Stimulated activated CD8-positive, alpha-beta memory T cell treated with anti-CD3 and anti-CD28 coated beads, Interleukin-4, amount 100 ng/mL, for 48 hours (primary cell): ENCODE measurements around the gene SMAP2.
"Not testable (repeated sequence)": the region's sequence is repeated elsewhere in the genome, so short reads cannot be mapped to it uniquely, and the experiment has no call there.

Experiments used
- DNase-seq: peaks from one replicate; pipeline ENCODE4 v3.0.0-alpha.2; 2020

Gene SMAP2

GRCh38 chr1:40373323-40374283 lies at the start of gene SMAP2:
Gene SMAP2 (plus strand): TSS chr1:40373727. CDS start chr1:40374121, 394 bp downstream.
- DNase-seq, result peak; percentile 97

DNA sequence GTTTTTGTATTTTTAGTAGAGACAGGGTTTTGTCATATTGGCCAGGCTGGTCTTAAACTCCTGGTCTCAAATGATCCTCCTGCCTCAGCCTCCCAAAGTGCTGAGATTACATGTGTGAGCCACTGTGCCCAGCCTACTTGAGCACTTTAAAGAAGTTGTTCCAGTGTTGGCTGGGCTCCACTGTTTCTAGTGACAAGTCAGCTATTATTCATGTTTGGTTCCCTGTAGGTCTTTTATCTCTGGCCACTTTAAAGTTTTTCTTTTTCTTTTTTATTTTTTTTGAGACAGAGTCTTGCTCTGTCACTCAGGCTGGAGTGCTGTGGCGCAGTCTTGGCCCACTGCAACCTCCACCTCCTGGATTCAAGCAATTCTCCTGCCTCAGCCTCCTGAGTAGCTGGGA lies 42.1 kb upstream of the SMAP2 start:
- not testable (repeated sequence) for DNase-seq

- DNase-seq, result no peak
These were observed 40.8 kb upstream of the SMAP2 start for GRCh38 chr1:40332695-40333094.

- DNase-seq, result no peak
These were observed 36.1 kb upstream of the SMAP2 start for GRCh38 chr1:40337443-40337842.

DNA sequence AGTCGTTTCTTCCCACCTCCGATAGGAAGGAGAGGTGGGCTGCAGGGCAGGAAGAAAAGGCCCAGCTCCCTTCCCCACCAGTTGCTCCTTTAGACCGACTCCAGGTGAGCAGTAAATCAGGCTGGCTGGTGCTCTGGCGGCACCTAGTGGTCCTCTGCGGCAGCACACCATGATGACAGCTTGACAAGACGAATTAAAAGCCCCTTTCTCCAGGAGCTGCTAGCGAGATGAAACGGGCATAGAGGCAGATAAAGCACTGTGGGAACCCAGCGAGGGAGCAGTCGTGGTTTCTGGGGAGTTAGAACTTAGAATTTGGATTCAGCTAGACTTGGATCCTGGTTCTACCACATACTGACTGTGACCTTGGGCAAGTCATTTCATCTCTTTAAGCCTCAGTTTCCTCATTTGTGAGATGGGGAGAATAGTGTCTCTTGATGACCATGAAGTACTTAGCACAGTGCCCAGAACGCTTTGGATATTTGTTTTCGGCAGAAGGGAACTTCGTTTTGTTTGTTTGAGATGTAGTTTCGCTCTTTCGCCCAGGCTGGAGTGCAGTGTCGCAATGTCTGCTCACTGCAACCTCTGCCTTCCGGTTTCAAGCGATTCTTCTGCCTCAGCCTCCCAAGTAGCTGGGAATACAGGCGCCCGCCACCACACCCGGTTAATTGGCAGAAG lies 34.6 kb upstream of the SMAP2 start:
- peak; percentile 96 for DNase-seq

DNA sequence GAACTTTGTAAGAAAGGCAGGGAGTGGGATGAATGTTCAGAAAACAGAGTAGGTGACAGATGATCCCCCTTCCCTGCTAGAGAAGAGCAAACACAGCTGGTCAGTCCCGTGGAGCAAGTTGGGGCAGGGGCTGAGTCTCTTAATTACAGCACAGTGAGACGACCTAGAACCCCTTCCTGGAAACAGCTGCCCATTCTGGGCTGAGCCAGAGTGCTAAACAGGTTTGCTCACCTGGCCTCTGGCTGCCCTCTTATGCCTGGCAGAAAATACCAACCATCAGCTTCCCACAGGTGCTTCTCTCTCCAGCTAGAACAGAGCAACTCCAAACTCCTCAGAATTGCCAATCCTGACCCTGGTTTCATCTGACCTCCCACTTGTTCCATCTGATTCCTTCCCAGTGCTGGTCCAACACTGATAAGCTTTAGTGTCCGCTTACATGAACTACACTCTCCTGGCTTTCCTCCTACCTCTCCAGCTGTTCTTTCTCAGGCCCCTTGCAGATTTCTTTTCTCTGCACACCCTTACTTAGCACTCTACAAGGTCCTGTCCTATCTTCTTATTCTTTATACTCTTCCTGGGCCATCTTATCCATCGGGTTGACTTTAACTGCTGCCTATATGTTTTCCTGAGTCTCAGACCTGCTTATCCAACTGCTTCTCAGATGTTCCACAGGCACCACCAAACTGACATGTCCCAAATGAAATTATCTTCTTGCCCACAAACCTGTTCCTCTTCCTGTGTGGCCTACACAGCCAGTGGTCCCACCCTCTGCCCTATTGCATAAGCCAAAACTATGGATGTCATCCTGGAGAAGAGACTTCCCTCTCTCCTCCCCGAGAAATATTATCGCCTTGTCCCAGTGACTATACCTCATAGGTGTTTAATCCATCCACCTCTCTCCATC lies 33.9 kb upstream of the SMAP2 start:
- DNase-seq, result no peak

GRCh38 chr1:40341491-40342380 lies 31.8 kb upstream of the SMAP2 start:
- no peak for DNase-seq

- not testable (repeated sequence) for DNase-seq
These were observed 31.2 kb upstream of the SMAP2 start for GRCh38 chr1:40342381-40342717.

DNA sequence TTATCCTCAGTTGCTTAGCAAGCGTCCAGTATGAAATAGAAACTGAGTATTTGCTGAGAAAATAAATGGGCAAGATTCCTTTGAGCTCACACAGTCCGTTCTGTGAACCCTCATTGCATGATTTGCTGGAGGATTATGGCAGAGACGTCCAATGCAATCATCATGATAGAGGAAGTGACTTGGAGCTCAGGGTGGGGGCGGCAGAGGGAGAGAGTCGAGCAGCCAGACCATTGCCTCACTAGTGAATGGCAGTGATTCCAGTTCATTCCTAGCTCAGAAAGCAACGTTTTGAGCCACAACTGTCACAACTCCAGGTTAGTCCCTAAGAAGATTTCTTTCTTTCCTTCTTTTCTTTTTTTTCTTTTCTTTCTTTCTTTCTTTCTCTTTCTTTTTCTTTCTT lies 28.9 kb upstream of the SMAP2 start:
- DNase-seq, result peak; percentile 45

DNA sequence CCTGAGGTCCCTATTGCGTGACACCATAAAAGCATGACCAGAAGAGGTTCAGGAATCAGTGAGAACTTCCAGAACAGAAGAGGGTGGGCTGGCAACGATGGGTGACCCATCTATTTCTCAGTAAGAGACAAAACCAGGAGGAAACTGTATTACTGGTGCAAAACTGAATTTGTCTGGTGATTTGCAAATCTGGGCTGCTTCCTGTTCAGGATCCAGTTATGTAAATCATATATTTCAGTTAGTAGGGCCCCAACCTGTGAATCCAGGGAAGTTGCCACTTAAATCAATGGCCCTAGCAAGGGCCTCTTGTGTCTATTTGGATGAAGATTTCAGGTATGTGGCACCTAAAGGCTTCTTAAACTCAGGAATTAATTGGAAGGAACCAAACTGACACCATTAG lies 23.1 kb upstream of the SMAP2 start:
- no peak for DNase-seq

GRCh38 chr1:40351124-40351523 lies 22.4 kb upstream of the SMAP2 start:
- no peak for DNase-seq

DNA sequence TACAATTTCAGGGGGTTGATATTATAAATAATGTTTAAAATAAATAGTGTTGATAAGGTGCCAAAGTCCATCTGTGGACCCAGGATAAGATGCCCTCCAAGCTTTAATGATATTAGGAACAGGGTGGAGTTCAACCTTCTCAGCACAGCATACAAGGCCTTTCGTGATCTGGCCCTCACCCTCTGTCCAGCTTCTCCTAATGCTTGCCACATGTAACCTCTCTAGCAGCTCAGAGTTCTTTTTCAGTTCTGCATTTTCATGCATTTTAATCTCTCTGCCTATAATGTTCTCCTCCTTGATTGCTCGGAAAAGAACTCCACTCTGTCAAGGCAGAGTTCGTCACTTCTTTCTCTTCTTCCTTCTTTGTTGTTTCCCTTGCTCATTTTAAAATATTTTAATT lies 21.4 kb upstream of the SMAP2 start:
- DNase-seq, result no peak

DNA sequence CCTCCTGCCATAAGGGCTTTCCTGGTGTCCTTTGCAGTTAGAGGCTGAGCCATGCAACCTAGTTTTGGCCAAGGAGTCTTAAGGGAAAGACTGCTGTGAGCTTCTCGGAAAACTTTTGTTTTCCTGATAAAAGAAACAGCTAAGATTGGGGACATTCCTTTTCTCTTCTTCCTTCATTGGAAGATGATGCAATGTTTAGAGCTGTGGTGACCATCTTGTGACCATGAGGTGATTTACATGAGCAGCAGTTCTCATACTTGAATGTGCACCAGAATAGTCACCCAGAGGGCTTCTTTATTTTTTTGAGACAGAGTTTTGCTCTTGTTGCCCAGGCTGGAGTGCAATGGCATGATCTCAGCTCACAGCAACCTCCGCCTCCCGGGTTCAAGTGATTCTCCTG lies 20.4 kb upstream of the SMAP2 start:
- DNase-seq, result no peak

DNA sequence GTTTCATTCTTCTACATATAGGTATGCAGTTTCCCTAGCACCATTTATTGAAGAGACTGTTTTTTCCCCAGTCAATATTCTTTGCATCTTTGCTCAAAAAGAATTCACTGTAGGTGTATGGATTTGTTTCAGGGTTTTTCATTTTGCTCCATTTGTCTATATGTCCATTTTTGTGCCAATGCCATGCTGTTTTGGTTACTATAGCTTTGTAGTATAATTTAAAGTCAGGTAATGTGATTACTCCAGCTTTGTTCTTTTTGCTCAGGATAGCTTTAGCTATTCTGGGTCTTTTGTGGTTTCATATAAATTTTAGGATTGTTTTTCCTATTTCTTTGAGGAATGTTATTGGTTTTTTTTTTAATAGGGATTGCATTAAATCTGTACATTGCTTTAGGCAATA lies 15.9 kb upstream of the SMAP2 start:
- no peak for DNase-seq

- no peak for DNase-seq
These were observed 12.9 kb upstream of the SMAP2 start for GRCh38 chr1:40360631-40361030.

- no peak for DNase-seq
These were observed 12.3 kb upstream of the SMAP2 start for GRCh38 chr1:40361201-40361600.

GRCh38 chr1:40361637-40362036 lies 11.9 kb upstream of the SMAP2 start:
- DNase-seq, result no peak

DNA sequence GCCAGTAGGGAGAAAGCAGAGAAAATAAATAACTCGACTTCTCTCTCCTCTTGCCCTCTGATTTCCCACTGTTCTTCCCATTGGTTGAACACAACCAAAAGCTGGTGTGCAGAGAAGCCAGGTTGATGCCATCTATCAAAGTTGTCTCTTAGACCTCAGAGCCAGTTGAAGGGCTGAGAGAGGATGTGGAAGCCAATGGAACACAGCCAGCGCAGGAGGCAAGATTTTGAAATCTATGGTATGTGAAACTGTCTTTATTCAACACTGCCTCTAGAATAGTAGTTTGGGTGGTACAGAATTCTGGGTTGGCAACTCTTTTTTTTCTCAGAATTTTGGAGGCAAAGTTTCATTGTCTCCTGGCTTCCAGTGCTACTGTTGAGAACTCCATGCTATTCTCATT lies 11.3 kb upstream of the SMAP2 start:
- DNase-seq, result no peak

GRCh38 chr1:40362699-40363098 lies 10.8 kb upstream of the SMAP2 start:
- DNase-seq, result no peak

GRCh38 chr1:40363721-40364120 lies 9.8 kb upstream of the SMAP2 start:
- DNase-seq, result no peak

DNA sequence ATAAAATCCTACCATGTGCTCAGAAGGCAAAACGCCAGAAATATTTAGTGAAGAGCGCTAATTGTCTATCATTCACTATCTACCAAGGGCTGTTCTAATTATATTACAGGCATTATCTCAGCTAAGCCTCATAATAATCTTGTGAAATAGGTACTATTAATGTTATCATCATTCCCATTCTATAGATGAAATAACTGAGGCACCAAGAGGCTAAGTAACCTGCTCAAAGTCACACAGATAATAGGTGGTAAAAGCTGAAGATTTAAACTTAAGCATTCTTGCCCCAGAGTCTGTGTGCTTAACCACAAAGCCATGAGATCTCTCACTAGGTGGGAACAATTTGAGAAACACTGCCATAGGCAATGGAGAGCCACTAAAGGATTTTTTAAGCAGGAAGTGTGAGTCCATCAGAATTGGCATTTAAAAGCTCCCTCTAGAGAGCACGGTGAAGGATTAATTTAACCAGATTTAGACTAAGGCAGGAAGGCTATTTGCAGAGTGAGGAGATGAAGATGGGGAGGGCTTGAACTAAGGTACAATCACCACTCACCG lies 1.7 kb upstream of the SMAP2 start:
- DNase-seq, result no peak
